HepG2 (cell line): ENCODE data around the gene GMPR. TPM values are rescaled to one million over a fixed set of nuclear protein-coding genes. Genes with fewer than 3 reads are reported as not detected.

Source experiments
- ATAC-seq: fragments of 200-7000 bp; cut with Tn5 transposase; 3 replicates; pipeline ENCODE4 v1.9.1; 2020; ENCODE audit warnings: mild to moderate bottlenecking, moderate library complexity
- BruUV-seq: library from RNA; stranded (reverse); fragments of 400-500 nt; replicated peaks from 2 replicates; lab custom pipeline; 2021; lab: Mats Ljungman, UMichigan
- CTCF ChIA-PET: fragments of 300-600 bp; formaldehyde crosslinking; extraction: SDS; loops from one replicate; lab custom pipeline; 2021; ENCODE audit warnings: low total read pairs, inconsistent platforms, low intra/inter-chr PET ratio; lab: Yijun Ruan, JAX
- POLR2A ChIA-PET: fragments of 350-600 bp; sonication (Branson Sonifier 250); formaldehyde crosslinking; loops from one replicate; lab custom pipeline; 2020; ENCODE audit warnings: antibody characterized with exemption, inconsistent platforms; lab: Yijun Ruan, JAX
- DNase-seq: peaks from one replicate; pipeline ENCODE4 v3.0.0-alpha.2; 2015; ENCODE audit warnings: low spot score
- FAIRE-seq: peaks from 3 replicates; lab custom pipeline; 2011; peaks lifted over from hg19 to GRCh38; lab: Jason Lieb, UNC
- H2AFZ ChIP-seq: one replicate; pipeline ENCODE4 v1.6.1; 2011; ENCODE audit warnings: low read length, inconsistent platforms
- H3K27ac ChIP-seq: fragments of 300-600 bp; 3 replicates; pipeline ENCODE4 v1.8.0; 2011; ENCODE audit warnings: mixed run types, mild to moderate bottlenecking, mixed read lengths, low read length, inconsistent platforms; ENCODE audit not compliant: insufficient read depth; ENCODE audit errors: extremely low read length
- H3K27me3 ChIP-seq, 2 experiments: fragments of 200-600 bp in 1 of 2; 2 replicates in 1 of 2; 3 replicates in 1 of 2; pipeline versions ENCODE4 v1.6.0 to v1.8.0; 2011; ENCODE audit warnings: low read length in 2 of 2, mild to moderate bottlenecking in 2 of 2, moderate library complexity in 2 of 2, inconsistent platforms in 1 of 2; ENCODE audit not compliant: insufficient read depth in 2 of 2, control insufficient read depth in 1 of 2
- H3K36me3 ChIP-seq, 2 experiments: fragments of 200-600 bp in 1 of 2; replicated peaks in 1 of 2; 2 replicates in 1 of 2; 3 replicates in 1 of 2; pipeline versions ENCODE4 v1.5.1 to v1.8.0; 2011; ENCODE audit warnings: low read length in 2 of 2, inconsistent platforms in 1 of 2; ENCODE audit not compliant: insufficient read depth in 2 of 2, control insufficient read depth in 1 of 2
- H3K4me1 ChIP-seq: 2 replicates; pipeline ENCODE4 v1.5.1; 2012; ENCODE audit warnings: low read length, inconsistent platforms; ENCODE audit not compliant: insufficient read depth
- H3K4me2 ChIP-seq: 2 replicates; pipeline ENCODE4 v1.6.0; 2011; ENCODE audit warnings: low read depth, low read length, inconsistent platforms
- H3K4me3 ChIP-seq, 3 experiments: fragments of 200-600 bp in 1 of 3; sonication (generic), shearing (Covaris generic) in 1 of 3; replicated peaks in 1 of 3; 2 replicates each; pipeline ENCODE4 v1.5.1; 2011 to 2016; ENCODE audit warnings: low read length in 3 of 3, inconsistent platforms in 2 of 3, low read depth in 2 of 3, mild to moderate bottlenecking in 2 of 3, control low read depth in 1 of 3, mixed read lengths in 1 of 3; ENCODE audit not compliant: insufficient read depth in 1 of 3
- H3K79me2 ChIP-seq: one replicate; pipeline ENCODE4 v1.6.1; 2011; ENCODE audit warnings: low read length, inconsistent platforms; ENCODE audit not compliant: insufficient read depth
- H3K9ac ChIP-seq: 2 replicates; pipeline ENCODE4 v1.6.0; 2011; ENCODE audit warnings: mild to moderate bottlenecking, low read depth, low read length, inconsistent platforms; ENCODE audit not compliant: insufficient read depth
- H3K9me3 ChIP-seq: 2 replicates; pipeline ENCODE4 v1.5.1; 2012; ENCODE audit warnings: mild to moderate bottlenecking, low read length
- H4K20me1 ChIP-seq: 2 replicates; pipeline ENCODE4 v1.6.0; 2011; ENCODE audit warnings: inconsistent platforms, mild to moderate bottlenecking, low read length, moderate library complexity; ENCODE audit not compliant: insufficient read depth
- ATF7 ChIP-seq, 2 experiments: fragments of 450-650 bp in 1 of 2; sonication (generic) in 1 of 2; formaldehyde crosslinking in 1 of 2; IDR thresholded peaks; 2 replicates each; pipeline versions ENCODE4 v1.4.0 to v1.6.1; 2016 to 2020; ENCODE audit warnings: antibody characterized with exemption in 1 of 2, mild to moderate bottlenecking in 1 of 2, missing genetic modification reagents in 1 of 2
- ATRX ChIP-seq: sonication (generic); formaldehyde crosslinking; IDR thresholded peaks from 2 replicates; pipeline ENCODE4 v1.4.0; 2020; ENCODE audit warnings: missing genetic modification reagents, borderline replicate concordance
- CEBPB ChIP-seq: IDR thresholded peaks from 2 replicates; pipeline ENCODE4 v1.6.1; 2011; ENCODE audit warnings: low read depth, low read length, improper control_type of control experiment, borderline replicate concordance
- ERF ChIP-seq: IDR thresholded peaks from 2 replicates; pipeline ENCODE4 v1.6.1; 2018; ENCODE audit warnings: missing biosample characterization, missing genetic modification reagents
- FLYWCH1 ChIP-seq: sonication (generic); formaldehyde crosslinking; IDR thresholded peaks from 2 replicates; pipeline ENCODE4 v1.8.1; 2023; ENCODE audit warnings: mild to moderate bottlenecking, missing genetic modification reagents
- HCFC1 ChIP-seq: fragments of 150-350 bp; IDR thresholded peaks from 2 replicates; pipeline ENCODE4 v1.6.1; 2014; ENCODE audit warnings: low read depth, low read length
- KAT7 ChIP-seq: IDR thresholded peaks from 2 replicates; pipeline ENCODE4 v1.6.1; 2018; ENCODE audit warnings: borderline replicate concordance, missing compliant biosample characterization
- POLR2AphosphoS5 ChIP-seq: IDR thresholded peaks from 2 replicates; pipeline ENCODE4 v1.6.1; 2012; ENCODE audit warnings: low read depth, low read length
- SMAD3 ChIP-seq: sonication (generic); formaldehyde crosslinking; IDR thresholded peaks from 2 replicates; pipeline ENCODE4 v1.4.0; 2020; ENCODE audit warnings: missing genetic modification reagents
- SRY ChIP-seq: sonication (generic); formaldehyde crosslinking; IDR thresholded peaks from 2 replicates; pipeline ENCODE4 v1.8.0; 2022; ENCODE audit warnings: mild to moderate bottlenecking, missing genetic modification reagents
- TARDBP ChIP-seq: sonication (generic); formaldehyde crosslinking; IDR thresholded peaks from 2 replicates; pipeline ENCODE4 v1.8.0; 2022; ENCODE audit warnings: mild to moderate bottlenecking, missing genetic modification reagents
- ZNF431 ChIP-seq: sonication (generic); formaldehyde crosslinking; IDR thresholded peaks from 2 replicates; pipeline ENCODE4 v1.9.0; 2022; ENCODE audit warnings: missing genetic modification reagents, low read depth, mild to moderate bottlenecking, borderline replicate concordance
- ZNF460 ChIP-seq: sonication (generic); formaldehyde crosslinking; IDR thresholded peaks from 2 replicates; pipeline ENCODE4 v1.5.1; 2020; ENCODE audit warnings: missing genetic modification reagents, mild to moderate bottlenecking, borderline replicate concordance
- ZNF543 ChIP-seq: sonication (generic); formaldehyde crosslinking; IDR thresholded peaks from 2 replicates; pipeline ENCODE4 v1.4.0; 2020; ENCODE audit warnings: mild to moderate bottlenecking, missing genetic modification reagents
- WGBS: methylation state at CpG from one replicate; pipeline ENCODE4 v1.1.6; 2017; ENCODE audit warnings: low lambda C conversion rate; 5-methylcytosine and 5-hydroxymethylcytosine counted together
- in situ Hi-C: cut with HindIII; loops from 2 replicates; pipeline ENCODE4 v1.10.0; 2017; ENCODE audit warnings: low pct_unique_long_range_greater_than_20kb; ENCODE audit not compliant: extremely low pct_ligation_motif_present
- intact Hi-C: fragments of 100-400 bp; cut with micrococcal nuclease; formaldehyde crosslinking; loops from one replicate; pipeline ENCODE4 v1.10.0; 2022; ENCODE audit not compliant: unreplicated experiment
- polyA plus RNA-seq, 8 experiments: library from polyadenylated mRNA; depleted of rRNA in 3 of 8; stranded (reverse) in 7 of 8; unstranded in 1 of 8; fragments of >200 nt; fragmentation: Illumina TruSeq in 4 of 8; extraction: Trizol in 4 of 8; gene quantifications; 2 replicates each; pipeline versions ENCODE4 v1.2.1 to v1.2.3, GENCODE V29; 2011 to 2016; ENCODE audit warnings: low read depth in 4 of 8, missing spikeins in 1 of 8, mixed read lengths in 1 of 8; ENCODE audit not compliant: insufficient read depth in 1 of 8
- total RNA-seq, 5 experiments: library from RNA; depleted of rRNA; stranded (reverse); fragments of >200 nt; fragmentation: Illumina TruSeq; extraction: Trizol; gene quantifications; 2 replicates each; pipeline ENCODE4 v1.2.3, GENCODE V29; 2016; ENCODE audit warnings: low read depth in 1 of 5
- TF ChIP-seq, protein P1 (sequence below): sonication (generic); formaldehyde crosslinking; IDR thresholded peaks from 2 replicates; pipeline ENCODE4 v1.5.0; 2020; ENCODE audit warnings: missing genetic modification reagents
- TF ChIP-seq, protein P2 (sequence below): IDR thresholded peaks from 2 replicates; pipeline ENCODE4 v1.6.1; 2016

Gene GMPR
- total and polyA plus RNA-seq, 2 of the 13 experiments (the other 11 are each of a cell fraction or from before 2014, with no cell fraction given), result not detected

DNA sequence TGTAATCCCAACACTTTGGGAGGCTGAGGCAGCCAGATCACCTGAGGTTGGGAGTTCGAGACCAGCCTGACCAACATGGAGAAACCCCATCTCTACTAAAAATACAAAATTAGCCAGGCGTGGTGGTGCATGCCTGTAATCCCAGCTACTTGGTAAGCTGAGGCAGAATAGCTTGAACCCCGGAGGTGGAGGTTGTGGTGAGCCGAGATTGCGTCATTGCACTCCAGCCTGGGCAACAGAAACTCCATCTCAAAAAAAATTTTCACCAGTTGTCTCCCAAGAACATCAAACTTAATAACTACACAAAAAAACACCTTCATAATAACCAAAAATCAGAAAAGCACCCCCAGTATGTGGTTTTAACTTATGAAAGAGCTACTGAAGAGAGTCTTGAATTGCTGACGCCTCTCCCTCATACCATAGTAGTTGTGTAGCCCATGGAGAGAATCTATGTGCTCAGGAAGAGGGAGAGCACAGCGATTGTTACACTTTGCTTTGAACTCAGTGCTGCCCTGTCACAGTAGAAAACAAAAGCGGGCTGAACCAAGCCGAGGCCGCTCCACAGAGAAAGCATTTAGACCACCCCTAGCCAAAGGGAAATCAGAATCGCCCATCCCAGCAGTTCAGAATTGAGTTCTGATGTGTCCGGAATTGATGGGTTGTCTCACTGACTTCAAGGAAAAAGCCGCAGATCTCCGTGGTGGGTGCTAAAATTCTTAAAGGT, 42.0 kb upstream of the GMPR start:
- 0 out of 6 replicates have a peak overlapping the region, but pooled peaks of 1 of the 3 experiments have one; percentile 9 for H3K4me3 ChIP-seq
- no peak overlapping the region for H3K9ac ChIP-seq
- ATAC-seq (peak; percentile 62), DNase-seq (no peak), FAIRE-seq (no peak)
- no peaks in the 10 kb centered on the region for H4K20me1 ChIP-seq
- peak overlapping the region; percentile 96 for H2AFZ ChIP-seq
- CTCF ChIA-PET, result no interaction called here
- no peaks in the 10 kb centered on the region for H3K36me3 ChIP-seq
- no peaks in the 10 kb centered on the region for H3K9me3 ChIP-seq
- in situ Hi-C loops, result no loop called here
- no peaks in the 10 kb centered on the region for H3K79me2 ChIP-seq
- H3K4me2 ChIP-seq, result peak overlapping the region; percentile 66
- no peak overlapping the region for H3K27ac ChIP-seq
- POLR2A ChIA-PET, result no interaction called here
- WGBS, result 19% methylated on average over 14 of the region's 14 CpGs
- peaks cover 0 to 25% of the 10 kb centered on the region in 2 experiments; a peak in 3 of 5 replicates for H3K27me3 ChIP-seq
- BruUV-seq, result no TSS peak
- intact Hi-C loops, result no loop called here
- TF ChIP-seq, protein P1, sequence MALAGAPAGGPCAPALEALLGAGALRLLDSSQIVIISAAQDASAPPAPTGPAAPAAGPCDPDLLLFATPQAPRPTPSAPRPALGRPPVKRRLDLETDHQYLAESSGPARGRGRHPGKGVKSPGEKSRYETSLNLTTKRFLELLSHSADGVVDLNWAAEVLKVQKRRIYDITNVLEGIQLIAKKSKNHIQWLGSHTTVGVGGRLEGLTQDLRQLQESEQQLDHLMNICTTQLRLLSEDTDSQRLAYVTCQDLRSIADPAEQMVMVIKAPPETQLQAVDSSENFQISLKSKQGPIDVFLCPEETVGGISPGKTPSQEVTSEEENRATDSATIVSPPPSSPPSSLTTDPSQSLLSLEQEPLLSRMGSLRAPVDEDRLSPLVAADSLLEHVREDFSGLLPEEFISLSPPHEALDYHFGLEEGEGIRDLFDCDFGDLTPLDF (CRISPR knock-in tag), result no peak
- TF ChIP-seq ATF7 (IDR thresholded peaks at IDR 0.05) (peak; percentile 63; the same call in 1 of the 2 replicates), ATF7 (CRISPR knock-in tag; IDR thresholded peaks at IDR 0.05) (no peak), CEBPB (peak; percentile 33; the same call in 1 of the 2 replicates)
- peaks cover 15% of the 10 kb centered on the region; the same call in 1 of the 2 replicates for H3K4me1 ChIP-seq

DNA sequence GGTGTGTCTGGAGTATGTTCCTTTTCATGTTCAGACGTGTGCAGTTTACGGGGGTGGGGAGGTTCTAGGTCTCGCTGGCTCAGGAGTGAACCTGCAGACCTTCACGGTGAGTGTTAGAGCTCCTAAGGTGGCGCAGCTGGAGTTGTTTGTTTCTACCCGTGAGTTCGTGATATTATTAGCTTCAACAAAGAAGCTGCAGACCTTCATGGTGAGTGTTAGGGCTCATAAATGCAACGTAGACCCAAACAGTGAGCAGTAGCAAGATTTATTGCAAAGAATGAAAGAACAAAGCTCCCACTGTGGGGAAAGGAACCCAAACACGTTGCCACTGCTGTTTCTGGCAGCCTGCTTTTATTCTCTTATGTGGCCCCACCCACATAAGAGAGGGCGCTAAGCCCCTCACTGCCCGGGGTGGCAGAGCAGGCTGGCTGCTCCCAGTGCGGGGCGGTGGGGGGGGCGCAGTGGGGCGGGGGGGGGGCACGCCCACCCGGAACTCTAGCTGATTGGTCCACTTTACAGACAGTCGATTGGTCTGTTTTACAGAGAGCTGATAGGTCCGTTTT, 41.3 kb upstream of the GMPR start:
- H3K27ac ChIP-seq, result no peak overlapping the region
- no peak for TF ChIP-seq POLR2AphosphoS5
- TF ChIP-seq, protein P2, sequence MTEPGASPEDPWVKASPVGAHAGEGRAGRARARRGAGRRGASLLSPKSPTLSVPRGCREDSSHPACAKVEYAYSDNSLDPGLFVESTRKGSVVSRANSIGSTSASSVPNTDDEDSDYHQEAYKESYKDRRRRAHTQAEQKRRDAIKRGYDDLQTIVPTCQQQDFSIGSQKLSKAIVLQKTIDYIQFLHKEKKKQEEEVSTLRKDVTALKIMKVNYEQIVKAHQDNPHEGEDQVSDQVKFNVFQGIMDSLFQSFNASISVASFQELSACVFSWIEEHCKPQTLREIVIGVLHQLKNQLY (CRISPR knock-in tag), result no peak
- TF ChIP-seq TARDBP (CRISPR knock-in tag), result no peak
- TF ChIP-seq ZNF460 (CRISPR knock-in tag), result no peak
- no peak for TF ChIP-seq KAT7 (CRISPR knock-in tag)
- TF ChIP-seq FLYWCH1, result no peak
- TF ChIP-seq ZNF431 (CRISPR knock-in tag), result no peak
- TF ChIP-seq SRY, result no peak
- no peak for TF ChIP-seq HCFC1
- TF ChIP-seq SMAD3 (CRISPR knock-in tag), result no peak
- no peak for TF ChIP-seq ZNF543 (CRISPR knock-in tag)
- no peak for TF ChIP-seq ATRX (CRISPR knock-in tag)
- TF ChIP-seq ERF, result no peak
- TF ChIP-seq, all 625 proteins: peak for 0
- H3K36me3 ChIP-seq, result no peaks in the 10 kb centered on the region
- H3K4me3 ChIP-seq, result 0 out of 6 replicates have a peak overlapping the region, but pooled peaks of 1 of the 3 experiments have one; percentile 9
- WGBS, result 17% methylated on average over 14 of the region's 19 CpGs
- intact Hi-C loops (no loop called here), in situ Hi-C loops (no loop called here)
- peak; percentile 46 for ATAC-seq
- no peaks in the 10 kb centered on the region for H3K9me3 ChIP-seq
- peak overlapping the region; percentile 66 for H3K4me2 ChIP-seq
- FAIRE-seq, result no peak
- H3K27me3 ChIP-seq, result peaks cover 0 to 25% of the 10 kb centered on the region in 2 experiments; a peak in 3 of 5 replicates
- peak overlapping the region; percentile 96 for H2AFZ ChIP-seq
- no peak for DNase-seq
- CTCF ChIA-PET, result no interaction called here
- H3K4me1 ChIP-seq, result peaks cover 21% of the 10 kb centered on the region; the same call in 1 of the 2 replicates
- POLR2A ChIA-PET, result no interaction called here
- no TSS peak for BruUV-seq
- H4K20me1 ChIP-seq, result no peaks in the 10 kb centered on the region
- H3K9ac ChIP-seq, result no peak overlapping the region
- H3K79me2 ChIP-seq, result no peaks in the 10 kb centered on the region
